CD14-positive monocyte (primary cell): ENCODE data around the gene HSPB3. TPM values are rescaled to one million over a fixed set of nuclear protein-coding genes. Genes with fewer than 3 reads are reported as not detected.

ENCODE experiments used
- DNase-seq, 3 donors: peaks; one replicate each; pipeline ENCODE4 v3.0.0-alpha.2; 2011 to 2022
- H2AFZ ChIP-seq: 2 replicates; pipeline ENCODE4 v1.6.0; 2012; ENCODE audit warnings: mild to moderate bottlenecking, low read depth, low read length, inconsistent platforms; ENCODE audit not compliant: insufficient read depth, poor library complexity, severe bottlenecking
- H3K27ac ChIP-seq, 2 donors: 1 replicate in 1 of 2; 2 replicates in 1 of 2; pipeline ENCODE4 v1.5.1; 2012 to 2013; ENCODE audit warnings: low read length in 2 of 2, control low read depth in 1 of 2, inconsistent platforms in 1 of 2, low read depth in 1 of 2, mild to moderate bottlenecking in 1 of 2
- H3K27me3 ChIP-seq, 2 donors: one replicate each; pipeline versions ENCODE4 v1.6.0 to v1.6.1; 2011 to 2013; ENCODE audit warnings: low read length in 2 of 2; ENCODE audit not compliant: control insufficient read depth in 2 of 2, insufficient read depth in 2 of 2
- H3K36me3 ChIP-seq, 2 donors: replicated peaks in 1 of 2; 1 replicate in 1 of 2; 2 replicates in 1 of 2; pipeline versions ENCODE4 v1.5.1 to v1.6.1; 2012 to 2013; ENCODE audit warnings: low read length in 2 of 2, control low read depth in 1 of 2, inconsistent platforms in 1 of 2, mild to moderate bottlenecking in 1 of 2; ENCODE audit not compliant: insufficient read depth in 2 of 2, control insufficient read depth in 1 of 2
- H3K4me1 ChIP-seq, 2 donors: 1 replicate in 1 of 2; 2 replicates in 1 of 2; pipeline versions ENCODE4 v1.5.1 to v1.6.1; 2012 to 2013; ENCODE audit warnings: low read length in 2 of 2, control low read depth in 1 of 2, inconsistent platforms in 1 of 2, mild to moderate bottlenecking in 1 of 2, moderate library complexity in 1 of 2; ENCODE audit not compliant: insufficient read depth in 2 of 2, control insufficient read depth in 1 of 2
- H3K4me2 ChIP-seq: replicated peaks from 2 replicates; pipeline ENCODE3; 2012; ENCODE audit warnings: low read length, moderate library complexity, mild to moderate bottlenecking; ENCODE audit not compliant: poor library complexity, severe bottlenecking; ENCODE audit errors: extremely low read depth
- H3K4me3 ChIP-seq, 3 experiments: fragments of 200-600 bp in 1 of 3; sonication (generic) in 1 of 3; replicated peaks in 1 of 3; 1 replicate in 2 of 3; 2 replicates in 1 of 3; pipeline ENCODE4 v1.5.1; 2011 to 2013; ENCODE audit warnings: low read length in 3 of 3, mild to moderate bottlenecking in 3 of 3, control low read depth in 2 of 3, low read depth in 2 of 3, inconsistent platforms in 1 of 3, moderate library complexity in 1 of 3
- H3K79me2 ChIP-seq: 2 replicates; pipeline ENCODE4 v1.6.0; 2012; ENCODE audit warnings: mild to moderate bottlenecking, control low read depth, inconsistent platforms, low read length, moderate library complexity; ENCODE audit not compliant: insufficient read depth
- H3K9ac ChIP-seq: 2 replicates; pipeline ENCODE4 v1.6.0; 2017; ENCODE audit warnings: low read length, mild to moderate bottlenecking; ENCODE audit not compliant: insufficient read depth, poor library complexity, severe bottlenecking
- H3K9me3 ChIP-seq, 2 donors: replicated peaks in 1 of 2; 1 replicate in 1 of 2; 2 replicates in 1 of 2; pipeline versions ENCODE4 v1.5.1 to v1.6.1; 2012 to 2013; ENCODE audit warnings: low read length in 2 of 2, control low read depth in 1 of 2; ENCODE audit not compliant: control insufficient read depth in 1 of 2, insufficient read depth in 1 of 2
- H4K20me1 ChIP-seq: 2 replicates; pipeline ENCODE4 v1.6.0; 2012; ENCODE audit warnings: mild to moderate bottlenecking, low read length, control low read depth, moderate library complexity; ENCODE audit not compliant: insufficient read depth
- H3K27ac Mint-ChIP-seq, 7 donors: one replicate each; pipeline ENCODE4 v1.8.0; 2020; ENCODE audit warnings: mild to moderate bottlenecking in 7 of 7, mixed read lengths in 7 of 7, moderate library complexity in 6 of 7, inconsistent platforms in 2 of 7
- H3K27me3 Mint-ChIP-seq, 3 donors: one replicate each; pipeline ENCODE4 v1.8.0; 2021 to 2022; ENCODE audit warnings: low read depth in 3 of 3, mild to moderate bottlenecking in 3 of 3, mixed read lengths in 3 of 3, moderate library complexity in 3 of 3, inconsistent platforms in 1 of 3
- H3K36me3 Mint-ChIP-seq, 2 donors: one replicate each; pipeline ENCODE4 v1.8.0; 2020; ENCODE audit warnings: mixed read lengths in 2 of 2, inconsistent platforms in 1 of 2, mild to moderate bottlenecking in 1 of 2
- H3K4me1 Mint-ChIP-seq: one replicate; pipeline ENCODE4 v1.8.0; 2020; ENCODE audit warnings: mild to moderate bottlenecking, mixed read lengths
- H3K4me3 Mint-ChIP-seq, 2 donors: one replicate each; pipeline ENCODE4 v1.8.0; 2020; ENCODE audit warnings: mild to moderate bottlenecking in 2 of 2, mixed read lengths in 2 of 2, moderate library complexity in 1 of 2
- H3K9me3 Mint-ChIP-seq, 7 donors: one replicate each; pipeline ENCODE4 v1.8.0; 2020 to 2022; ENCODE audit warnings: mixed read lengths in 7 of 7, mild to moderate bottlenecking in 6 of 7, moderate library complexity in 6 of 7, inconsistent platforms in 2 of 7
- CTCF ChIP-seq: fragments of 200-600 bp; IDR thresholded peaks from one replicate; pipeline ENCODE4 v1.8.0; 2022; ENCODE audit warnings: antibody characterized with exemption, mild to moderate bottlenecking
- WGBS: methylation state at CpG from one replicate; pipeline ENCODE4 v1.1.5; 2013; ENCODE audit warnings: missing lambda C conversion rate; ENCODE audit not compliant: insufficient coverage; 5-methylcytosine and 5-hydroxymethylcytosine counted together
- intact Hi-C, 2 donors: fragments of 100-400 bp; cut with micrococcal nuclease; formaldehyde crosslinking; loops; one replicate each; pipeline versions ENCODE4 v1.15.0 to v1.15.1; 2023
- polyA plus RNA-seq, 3 donors: library from polyadenylated mRNA; depleted of rRNA in 1 of 3; unstranded in 2 of 3; stranded (reverse) in 1 of 3; fragments of 300-500 nt in 2 of 3; fragments of >200 nt in 1 of 3; fragmentation: Illumina TruSeq in 2 of 3; gene quantifications; 1 replicate in 2 of 3; 2 replicates in 1 of 3; pipeline ENCODE4 v1.2.3, GENCODE V29; 2012 to 2021

The HSPB3 gene
- polyA plus RNA-seq, 3 donors: not detected

- Histone ChIP-seq H3K4me3 (no peak overlapping the region), H3K9ac (no peak overlapping the region), H3K4me1 (peaks cover 0 to 2% of the 10 kb centered on the region in 2 donors), H2AFZ (no peak overlapping the region), H3K27me3 (no peaks in the 10 kb centered on the region), H3K27ac (no peak overlapping the region), H3K36me3 (no peaks in the 10 kb centered on the region), H3K79me2 (no peaks in the 10 kb centered on the region), H4K20me1 (no peaks in the 10 kb centered on the region), H3K9me3 (no peaks in the 10 kb centered on the region), H3K4me2 (no peak overlapping the region)
- H3K27me3 Mint-ChIP-seq: peaks cover 2 to 4% (median 3%) of the 10 kb centered on the region in 3 donors
- H3K4me3 Mint-ChIP-seq: no peak overlapping the region
- no peak overlapping the region for H3K27ac Mint-ChIP-seq
- intact Hi-C loops: no loop called here
- no peaks in the 10 kb centered on the region for H3K36me3 Mint-ChIP-seq
- peaks cover 0 to 3% (median 0%) of the 10 kb centered on the region in 7 donors for H3K9me3 Mint-ChIP-seq
- no peak for TF ChIP-seq CTCF
- no peaks in the 10 kb centered on the region for H3K4me1 Mint-ChIP-seq
- 88% methylated on average over 1 of the region's 2 CpGs for WGBS
- DNase-seq: no peak
These were observed 9.7 kb upstream of the HSPB3 start for GRCh38 chr5:54445691-54446378.

DNA sequence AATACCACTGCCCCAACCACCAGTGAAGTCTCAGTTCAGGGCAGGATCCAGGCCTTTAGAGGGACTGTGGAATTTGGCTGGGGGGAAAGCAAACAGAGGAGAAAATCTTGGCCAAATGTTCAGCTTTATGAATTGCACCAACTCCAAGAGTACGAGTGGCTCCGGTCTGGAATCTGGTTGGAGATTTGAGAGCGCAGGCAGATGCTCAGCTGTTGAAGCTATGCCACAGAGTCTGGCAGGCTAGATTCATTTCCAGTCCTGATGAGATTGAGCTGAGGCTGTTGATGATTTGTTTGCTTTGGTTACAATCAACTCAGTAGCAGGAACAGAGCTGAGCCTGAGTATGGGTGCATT is 9.1 kb upstream of the HSPB3 start:
- 100% methylated on average over 3 of the region's 3 CpGs for WGBS
- Histone ChIP-seq H3K36me3 (no peaks in the 10 kb centered on the region), H3K27me3 (no peaks in the 10 kb centered on the region), H3K9ac (no peak overlapping the region), H4K20me1 (no peaks in the 10 kb centered on the region), H2AFZ (no peak overlapping the region), H3K79me2 (no peaks in the 10 kb centered on the region), H3K4me2 (no peak overlapping the region), H3K9me3 (no peaks in the 10 kb centered on the region), H3K4me3 (no peak overlapping the region), H3K27ac (no peak overlapping the region), H3K4me1 (no peaks in the 10 kb centered on the region)
- TF ChIP-seq CTCF: no peak
- Mint-ChIP-seq H3K27ac (no peak overlapping the region), H3K4me3 (no peak overlapping the region), H3K36me3 (no peaks in the 10 kb centered on the region), H3K27me3 (peaks cover 2 to 4% (median 3%) of the 10 kb centered on the region in 3 donors), H3K9me3 (peaks cover 0 to 3% (median 0%) of the 10 kb centered on the region in 7 donors), H3K4me1 (no peaks in the 10 kb centered on the region)
- intact Hi-C loops: no loop called here
- no peak for DNase-seq
